GM18505 (cell line): ENCODE data around the gene HTR6.
"Not testable (repeated sequence)": the region's sequence is repeated elsewhere in the genome, so short reads cannot be mapped to it uniquely, and the experiment has no call there.

Experiments used
- ATAC-seq: cut with Tn5 transposase; IDR thresholded peaks from one replicate; pipeline ENCODE4 v1.9.1; 2021; ENCODE audit not compliant: unreplicated experiment
- POLR2A ChIP-seq: IDR thresholded peaks from 4 replicates; pipeline ENCODE4 v1.6.1; 2011; ENCODE audit warnings: borderline replicate concordance; ENCODE audit not compliant: insufficient read depth, insufficient read length; ENCODE audit errors: extremely low read depth

Gene HTR6

DNA sequence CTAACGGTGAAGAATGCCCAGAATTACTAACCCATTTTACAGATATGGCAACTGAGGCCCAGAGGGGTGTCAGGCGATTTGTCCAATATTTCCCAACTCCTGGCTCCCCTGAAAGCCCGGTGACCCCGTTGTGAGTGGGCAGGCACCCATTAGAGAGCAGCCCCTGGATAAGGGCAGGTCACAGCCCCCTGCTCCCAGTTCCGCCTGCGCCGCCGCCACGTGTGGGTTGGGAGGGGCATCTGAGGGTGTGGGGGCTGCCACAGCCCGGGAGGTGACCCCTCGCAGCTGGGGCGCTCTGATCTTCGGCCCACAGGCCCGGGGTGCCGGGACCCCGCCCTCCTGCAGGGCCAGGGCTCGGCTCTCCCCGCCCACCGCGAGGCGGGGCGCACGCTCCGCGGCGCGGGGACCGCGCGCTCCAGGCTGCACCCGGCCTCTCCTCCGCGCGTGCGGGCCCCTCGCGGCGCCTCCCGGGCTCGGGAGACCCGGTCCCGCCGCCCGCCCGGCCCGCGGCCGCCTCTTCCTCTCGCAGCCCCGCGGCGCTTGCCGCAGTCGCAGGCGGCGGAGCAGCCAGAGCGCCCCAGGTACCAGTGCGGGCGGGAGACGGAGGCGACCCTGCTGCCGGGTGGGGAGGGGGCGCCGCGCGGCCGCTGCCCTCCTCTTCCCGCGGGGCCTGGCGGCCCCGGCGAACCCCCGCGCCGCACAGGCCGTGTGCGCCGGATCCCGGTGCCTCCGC is at the start of gene HTR6:
TSS of gene HTR6 (plus strand) at position 423 of the 733 bp plus-strand sequence. CDS start 879 bp downstream, outside the sequence.
- no peak for TF ChIP-seq POLR2A
- no peak for ATAC-seq

- TF ChIP-seq POLR2A: no peak
- no peak for ATAC-seq
These were observed 49.2 kb upstream of the HTR6 start for GRCh38 chr1:19615438-19615837.

GRCh38 chr1:19616489-19616888 is 48.2 kb upstream of the HTR6 start:
- TF ChIP-seq POLR2A: no peak
- no peak for ATAC-seq

- TF ChIP-seq POLR2A: no peak
- no peak for ATAC-seq
These were observed 47.3 kb upstream of the HTR6 start for GRCh38 chr1:19617376-19617775.

- ATAC-seq: no peak
- no peak for TF ChIP-seq POLR2A
These were observed 46.2 kb upstream of the HTR6 start for GRCh38 chr1:19618428-19618827.

GRCh38 chr1:19619697-19620384 is 44.8 kb upstream of the HTR6 start:
- ATAC-seq: no peak

DNA sequence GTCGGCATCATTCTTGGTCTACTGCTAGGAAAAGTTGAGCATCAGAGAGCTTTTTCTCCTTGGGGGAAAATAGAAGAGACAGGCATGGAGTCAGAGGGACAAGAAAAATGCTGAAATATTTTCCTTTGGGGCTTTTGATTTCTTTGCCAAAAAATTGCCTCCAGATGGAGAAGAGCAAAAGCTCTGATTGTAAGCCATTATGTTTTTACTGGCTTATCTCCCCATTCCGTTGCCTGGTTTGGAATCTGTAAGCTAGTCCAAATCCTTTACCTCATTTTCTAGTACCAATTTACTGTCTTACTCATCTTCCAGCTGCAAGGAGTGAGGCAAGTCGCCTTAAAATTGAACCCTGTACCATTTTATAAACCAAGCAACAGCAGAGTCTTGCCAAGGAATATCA is 43.9 kb upstream of the HTR6 start:
- no peak for TF ChIP-seq POLR2A
- no peak for ATAC-seq

More at GRCh38 chr1:19619697-19620384, 44.8 kb upstream of the HTR6 start:
- no peak for TF ChIP-seq POLR2A

GRCh38 chr1:19621274-19621950 is 43.3 kb upstream of the HTR6 start:
- no peak for ATAC-seq
- no peak for TF ChIP-seq POLR2A

DNA sequence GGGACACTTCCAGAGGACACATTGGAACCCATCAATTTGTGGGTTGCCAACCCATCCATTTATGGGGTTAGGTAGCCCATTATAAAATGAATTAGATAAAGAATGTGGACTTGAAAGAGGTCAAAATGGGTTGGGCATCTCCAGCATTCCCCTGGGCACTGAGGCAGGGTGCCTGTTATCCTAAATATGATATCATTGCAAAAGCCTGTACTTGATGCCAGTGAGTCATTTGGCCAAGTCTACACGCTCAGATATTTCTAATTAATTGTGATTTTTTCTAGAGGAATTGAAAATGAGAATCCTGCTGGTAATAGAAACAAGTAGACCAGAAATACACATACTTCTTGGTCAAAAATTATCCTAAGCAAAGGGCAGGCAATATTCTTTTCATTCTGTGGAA is 42.5 kb upstream of the HTR6 start:
- no peak for TF ChIP-seq POLR2A

GRCh38 chr1:19623523-19623922 is 41.2 kb upstream of the HTR6 start:
- no peak for TF ChIP-seq POLR2A
- ATAC-seq: no peak

More for the DNA sequence above, 42.5 kb upstream of the HTR6 start:
- ATAC-seq: no peak

- ATAC-seq: no peak
- no peak for TF ChIP-seq POLR2A
These were observed 39.3 kb upstream of the HTR6 start for GRCh38 chr1:19625291-19625937.

DNA sequence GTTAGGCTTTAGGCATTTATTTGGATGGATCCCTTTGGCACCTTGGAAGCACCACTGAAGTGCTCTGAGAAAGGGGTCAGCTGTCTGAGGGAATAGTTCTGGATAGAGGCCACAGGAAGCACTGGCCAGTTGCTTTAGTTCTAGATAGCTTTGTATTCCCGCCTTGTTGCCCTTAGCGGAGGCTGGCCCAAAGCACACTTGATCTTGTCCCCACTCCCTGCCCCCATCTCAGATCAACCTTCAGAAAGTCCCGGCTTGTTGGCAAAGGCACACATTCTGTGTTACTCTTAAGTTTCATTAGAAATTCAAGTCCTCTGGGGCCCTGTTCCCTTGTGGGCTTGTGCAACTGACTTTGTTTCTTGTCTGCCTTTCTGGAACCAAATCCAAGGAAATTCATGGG is 35.8 kb upstream of the HTR6 start:
- no peak for ATAC-seq
- no peak for TF ChIP-seq POLR2A

DNA sequence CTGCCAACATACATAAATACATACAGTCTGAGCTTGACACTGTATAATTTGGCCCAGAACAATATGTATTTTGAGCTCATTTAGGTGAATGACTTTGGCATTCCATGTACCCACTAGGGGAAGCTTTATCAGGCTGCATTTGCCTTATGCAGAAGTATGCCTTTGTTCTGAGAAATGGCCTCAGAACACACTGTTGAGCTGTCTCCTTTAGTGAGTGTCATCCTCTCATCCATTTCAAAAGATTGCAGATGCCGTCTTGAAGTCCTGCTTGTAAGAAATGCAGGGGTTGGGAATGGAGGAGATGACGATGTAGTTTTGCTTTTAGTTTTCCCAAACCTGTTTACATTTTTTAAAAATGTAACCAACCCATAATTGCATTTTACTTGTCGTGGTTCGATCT is 35.3 kb upstream of the HTR6 start:
- no peak for ATAC-seq
- no peak for TF ChIP-seq POLR2A

- ATAC-seq: not testable (repeated sequence)
These were observed 34.5 kb upstream of the HTR6 start for GRCh38 chr1:19630192-19630591.
